Adrenal gland (tissue), 12 donors: ENCODE data around the gene DGKQ. TPM values are rescaled to one million over a fixed set of nuclear protein-coding genes. Genes with fewer than 3 reads are reported as not detected.

Source experiments
- DNase-seq, 7 donors: peaks; one replicate each; pipeline ENCODE4 v3.0.0-alpha.2; 2019 to 2020
- H3K27ac ChIP-seq, 5 donors: fragments of 200-600 bp; sonication (generic) in 4 of 5; 1 replicate in 3 of 5; 2 replicates in 2 of 5; pipeline versions ENCODE4 v1.5.1 to v1.8.0; 2016 to 2020; ENCODE audit warnings: mild to moderate bottlenecking in 1 of 5
- H3K27me3 ChIP-seq: fragments of 200-600 bp; 2 replicates; pipeline ENCODE4 v1.8.0; 2021
- H3K36me3 ChIP-seq, 2 donors: fragments of 200-600 bp; replicated peaks in 1 of 2; 1 replicate in 1 of 2; 2 replicates in 1 of 2; pipeline versions ENCODE4 v1.5.1 to v1.8.0; 2018 to 2022
- H3K4me1 ChIP-seq, 2 donors: fragments of 200-600 bp; replicated peaks in 1 of 2; 1 replicate in 1 of 2; 2 replicates in 1 of 2; pipeline versions ENCODE4 v1.5.1 to v1.8.0; 2018 to 2021
- H3K4me3 ChIP-seq, 4 donors: fragments of 200-600 bp; sonication (generic) in 3 of 4; one replicate each; pipeline ENCODE4 v1.5.1; 2016 to 2018
- H3K9me3 ChIP-seq, 3 donors: fragments of 200-600 bp; sonication (generic) in 1 of 3; replicated peaks in 1 of 3; 1 replicate in 2 of 3; 2 replicates in 1 of 3; pipeline versions ENCODE4 v1.5.1 to v1.8.0; 2016 to 2021
- CTCF ChIP-seq, 6 experiments: fragments of 450-650 bp in 4 of 6; fragments of 200-600 bp in 2 of 6; sonication (generic) in 1 of 6; IDR thresholded peaks; 1 replicate in 5 of 6; 2 replicates in 1 of 6; pipeline versions ENCODE4 v1.5.1 to v1.8.0; 2016 to 2021; ENCODE audit warnings: antibody characterized with exemption in 6 of 6, mild to moderate bottlenecking in 2 of 6, moderate library complexity in 1 of 6
- POLR2A ChIP-seq, 2 donors: fragments of 450-650 bp; IDR thresholded peaks; one replicate each; pipeline ENCODE4 v1.6.1; 2017; ENCODE audit warnings: antibody characterized with exemption in 2 of 2, mild to moderate bottlenecking in 2 of 2, moderate library complexity in 1 of 2
- WGBS, 4 donors: extraction: QIAGEN DNeasy Blood & Tissue Kit in 2 of 4; methylation state at CpG; one replicate each; pipeline versions ENCODE4 v1.1.5 to v1.1.7; 2013 to 2017; 5-methylcytosine and 5-hydroxymethylcytosine counted together
- intact Hi-C, 2 donors: fragments of 100-400 bp; cut with DNase I; formaldehyde crosslinking; loops; one replicate each; pipeline versions ENCODE4 v1.14.1 to v1.15.0; 2022 to 2023
- polyA plus RNA-seq, 3 donors: library from polyadenylated mRNA; stranded (reverse); fragments of 200-250 nt in 2 of 3; fragments of 350-450 nt in 1 of 3; fragmentation: Illumina TruSeq in 1 of 3; extraction: RNeasy Lipid Tissue Mini Kit (QIAGEN cat#74804) in 1 of 3; gene quantifications; one replicate each; pipeline ENCODE4 v1.2.3, GENCODE V29; 2013 to 2014
- total RNA-seq, 9 donors: library from RNA; depleted of rRNA in 4 of 9; stranded (reverse); fragments of >200 nt in 4 of 9; fragments of 120-200 nt in 1 of 9; fragmentation: NEBNext Ultra II Directional in 1 of 9; extraction: Animal tissue kit (Norgen Biotek cat#: 25700) in 1 of 9; gene quantifications; one replicate each; pipeline versions ENCODE4 v1.1.0 to v1.2.4, GENCODE V29; 2013 to 2023
- donor health status: healthy with polysubstance abuse.
- donor health status: Bipolar disorder and iron deficiency.
- donor health status: DM: yes; HTN: yes; CAD: no.
- donor health status: DM: no; HTN: no; CAD: no.
- donor health status: DM: no; HTN: no; CAD: no.
- donor health status: DM: yes; HTN: yes; CAD: no.

DGKQ gene
- total and polyA plus RNA-seq, 12 donors: 0.55 to 16.5 (median 12.5) TPM

GRCh38 chr4:958314-958665 lies 15.1 kb downstream of the DGKQ start:
- TF ChIP-seq POLR2A (IDR thresholded peaks at IDR 0.05) (no peak), CTCF (IDR thresholded peaks at IDR 0.05) (no peak)
- intact Hi-C loops: loop anchor here in 1 of 2 donors (10.0 kb wide), 1 partner anchor 73 kb away; no protein-coding TSS in a partner anchor
- no peak for DNase-seq

GRCh38 chr4:957581-958313 lies 15.6 kb downstream of the DGKQ start:
- peaks cover 0 to 11% of the 10 kb centered on the region in 2 donors for H3K36me3 ChIP-seq
- peak in 5 of 7 donors; percentile 1 to 18 (median 11) for DNase-seq
- intact Hi-C loops: loop anchor here in 1 of 2 donors (10.0 kb wide), 1 partner anchor 73 kb away; no protein-coding TSS in a partner anchor

More at GRCh38 chr4:958314-958665, 15.1 kb downstream of the DGKQ start:
- H3K27ac ChIP-seq: no peak overlapping the region
- 94 to 100% (median 96%) methylated on average over 4 to 17 of the region's 17 CpGs for WGBS, 4 donors
- H3K27me3 ChIP-seq: no peaks in the 10 kb centered on the region
- peaks cover 0 to 11% of the 10 kb centered on the region in 2 donors for H3K36me3 ChIP-seq
- no peak overlapping the region for H3K4me3 ChIP-seq
- H3K9me3 ChIP-seq: no peaks in the 10 kb centered on the region
- H3K4me1 ChIP-seq: no peaks in the 10 kb centered on the region

GRCh38 chr4:957231-957580 lies 16.2 kb downstream of the DGKQ start:
- Histone ChIP-seq H3K9me3 (no peaks in the 10 kb centered on the region), H3K27me3 (no peaks in the 10 kb centered on the region), H3K36me3 (peaks cover 0 to 9% of the 10 kb centered on the region in 2 donors), H3K4me3 (no peak overlapping the region), H3K4me1 (no peaks in the 10 kb centered on the region), H3K27ac (no peak overlapping the region)
- intact Hi-C loops: loop anchor here in 1 of 2 donors (10.0 kb wide), 1 partner anchor 72 kb away; no protein-coding TSS in a partner anchor
- WGBS, 4 donors: 63 to 77% (median 72%) methylated on average over 6 to 8 of the region's 8 CpGs
- TF ChIP-seq CTCF (IDR thresholded peaks at IDR 0.05) (no peak), POLR2A (IDR thresholded peaks at IDR 0.05) (no peak)
- peak in 4 of 7 donors; percentile 0 to 11 (median 4) for DNase-seq

More at GRCh38 chr4:957581-958313, 15.6 kb downstream of the DGKQ start:
- Histone ChIP-seq H3K27ac (no peak overlapping the region), H3K9me3 (no peaks in the 10 kb centered on the region), H3K27me3 (no peaks in the 10 kb centered on the region), H3K4me3 (no peak overlapping the region), H3K4me1 (no peaks in the 10 kb centered on the region)
- 94 to 96% (median 95%) methylated on average over 20 to 45 of the region's 45 CpGs for WGBS, 4 donors
- TF ChIP-seq CTCF (IDR thresholded peaks at IDR 0.05): no peak
- no peak for TF ChIP-seq POLR2A (IDR thresholded peaks at IDR 0.05)

GRCh38 chr4:956531-957230 lies 16.7 kb downstream of the DGKQ start:
- no peak overlapping the region for H3K4me3 ChIP-seq
- peaks cover 0 to 4% of the 10 kb centered on the region in 2 donors for H3K36me3 ChIP-seq
- WGBS, 4 donors: 82 to 89% (median 86%) methylated on average over 11 to 14 of the region's 14 CpGs
- no peak for TF ChIP-seq POLR2A (IDR thresholded peaks at IDR 0.05)
- TF ChIP-seq CTCF (IDR thresholded peaks at IDR 0.05): no peak
- H3K9me3 ChIP-seq: no peaks in the 10 kb centered on the region
- intact Hi-C loops: loop anchor here in 1 of 2 donors (10.0 kb wide), 1 partner anchor 72 kb away; no protein-coding TSS in a partner anchor
- no peaks in the 10 kb centered on the region for H3K27me3 ChIP-seq
- H3K27ac ChIP-seq: no peak overlapping the region
- peak in 3 of 7 donors; percentile 4 to 11 (median 8) for DNase-seq
- H3K4me1 ChIP-seq: no peaks in the 10 kb centered on the region
